Right lobe of liver (tissue), 6 donors: ENCODE results near the gene PDE4B. TPM values are rescaled to one million over a fixed set of nuclear protein-coding genes. Genes with fewer than 3 reads are reported as not detected.

Source experiments
- ATAC-seq, 4 donors: fragments of 200-7000 bp; cut with Tn5 transposase; one replicate each; pipeline ENCODE4 v1.9.1; 2020; ENCODE audit warnings: mild to moderate bottlenecking in 4 of 4, moderate library complexity in 4 of 4
- DNase-seq, 3 donors: peaks; one replicate each; pipeline ENCODE4 v3.0.0-alpha.2; 2020
- H3K27ac ChIP-seq, 3 donors: fragments of 200-600 bp; one replicate each; pipeline ENCODE4 v1.8.0; 2022
- H3K27me3 ChIP-seq, 2 donors: fragments of 200-600 bp; one replicate each; pipeline ENCODE4 v1.8.0; 2022
- H3K36me3 ChIP-seq, 4 donors: fragments of 200-600 bp; sonication (generic) in 1 of 4; one replicate each; pipeline versions ENCODE4 v1.5.1 to v1.8.0; 2017 to 2022; ENCODE audit warnings: control low read depth in 1 of 4
- H3K4me1 ChIP-seq, 4 donors: fragments of 200-600 bp; sonication (generic) in 1 of 4; one replicate each; pipeline versions ENCODE4 v1.5.1 to v1.8.0; 2017 to 2022; ENCODE audit warnings: control low read depth in 1 of 4
- H3K4me3 ChIP-seq, 3 donors: fragments of 200-600 bp; one replicate each; pipeline ENCODE4 v1.8.0; 2022
- H3K9me3 ChIP-seq, 4 donors: fragments of 200-600 bp; sonication (generic) in 1 of 4; one replicate each; pipeline versions ENCODE4 v1.5.1 to v1.8.0; 2017 to 2022; ENCODE audit warnings: control low read depth in 1 of 4
- CTCF ChIP-seq, 4 donors: fragments of 200-600 bp in 3 of 4; fragments of 450-650 bp in 1 of 4; IDR thresholded peaks; one replicate each; pipeline versions ENCODE4 v1.5.1 to v1.8.0; 2016 to 2022; ENCODE audit warnings: antibody characterized with exemption in 4 of 4, mild to moderate bottlenecking in 2 of 4
- POLR2A ChIP-seq: fragments of 450-650 bp; IDR thresholded peaks from one replicate; pipeline ENCODE4 v1.6.1; 2017; ENCODE audit warnings: antibody characterized with exemption, mild to moderate bottlenecking
- WGBS: methylation state at CpG from one replicate; pipeline ENCODE4 v1.1.6; 2018; ENCODE audit warnings: low coverage, low lambda C conversion rate; ENCODE audit not compliant: insufficient coverage; ENCODE audit errors: missing lambda C conversion rate; 5-methylcytosine and 5-hydroxymethylcytosine counted together
- intact Hi-C, 2 donors: fragments of 100-400 bp; cut with DNase I; formaldehyde crosslinking; loops; one replicate each; pipeline versions ENCODE4 v1.11.2 to v1.14.1; 2022
- total RNA-seq, 6 experiments: library from RNA; depleted of rRNA in 2 of 6; stranded (reverse); fragments of >200 nt in 2 of 6; fragmentation: NEBNext Ultra II Directional in 3 of 6; extraction: Animal tissue kit (Norgen Biotek cat#: 25700) in 3 of 6; gene quantifications; one replicate each; pipeline versions ENCODE4 v1.1.0 to v1.2.4, GENCODE V29; 2016 to 2023
- donor health status: DM: no; HTN: yes; CAD: no.
- donor health status: DM: no; HTN: no; CAD: no.
- donor health status: DM: no; HTN: no; CAD: no.
- donor health status: DM: no; HTN: yes; CAD: no.
- donor health status: DM: no; HTN: yes; CAD: no.

PDE4B gene
- total RNA-seq, 6 experiments from 2014 or later, result 1.4 to 6.4 (median 2.4) TPM

DNA sequence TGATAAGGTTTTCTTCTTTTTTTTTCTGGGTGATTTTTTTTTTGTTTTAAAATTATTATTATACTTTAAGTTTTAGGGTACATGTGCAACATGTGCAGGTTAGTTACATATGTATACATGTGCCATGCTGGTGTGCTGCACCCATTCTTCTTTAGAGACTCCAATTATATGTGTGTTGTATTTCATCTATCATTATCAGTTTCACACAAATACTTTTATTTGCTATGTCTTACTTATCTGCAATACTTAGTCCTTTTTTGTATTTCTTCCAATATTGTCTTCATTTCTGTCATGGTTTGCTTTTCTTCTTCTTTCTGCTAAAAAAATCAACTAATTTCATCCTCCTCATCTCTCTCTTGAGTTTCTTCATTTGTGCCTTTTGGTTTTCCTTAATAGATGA lies 3.9 kb upstream of the PDE4B start:
- H3K27ac ChIP-seq, result no peak overlapping the region
- no peak overlapping the region for H3K4me3 ChIP-seq
- ATAC-seq (no peak), DNase-seq (no peak)
- H3K27me3 ChIP-seq, result peaks cover 0 to 4% of the 10 kb centered on the region in 2 donors
- intact Hi-C loops, result no loop called here
- peaks cover 0 to 4% (median 0%) of the 10 kb centered on the region in 4 donors for H3K9me3 ChIP-seq
- TF ChIP-seq CTCF (IDR thresholded peaks at IDR 0.05), result no peak
- no peak for TF ChIP-seq POLR2A
- peaks cover 0 to 5% (median 0%) of the 10 kb centered on the region in 4 donors for H3K4me1 ChIP-seq
- no peaks in the 10 kb centered on the region for H3K36me3 ChIP-seq

- H3K27me3 ChIP-seq, result peaks cover 0 to 4% of the 10 kb centered on the region in 2 donors
- TF ChIP-seq CTCF (IDR thresholded peaks at IDR 0.05), result no peak
- TF ChIP-seq POLR2A, result no peak
- ATAC-seq, result peak; percentile 26 to 66 (median 48)
- H3K36me3 ChIP-seq, result no peaks in the 10 kb centered on the region
- H3K4me3 ChIP-seq, result no peak overlapping the region
- no peak overlapping the region for H3K27ac ChIP-seq
- DNase-seq, result no peak
- peaks cover 0 to 5% (median 0%) of the 10 kb centered on the region in 4 donors for H3K4me1 ChIP-seq
- 16% methylated on average over 4 of the region's 4 CpGs for WGBS
- intact Hi-C loops, result no loop called here
- H3K9me3 ChIP-seq, result peaks cover 0 to 4% (median 0%) of the 10 kb centered on the region in 4 donors
These were observed 1.3 kb upstream of the PDE4B start for GRCh38 chr1:65791396-65791795.

DNA sequence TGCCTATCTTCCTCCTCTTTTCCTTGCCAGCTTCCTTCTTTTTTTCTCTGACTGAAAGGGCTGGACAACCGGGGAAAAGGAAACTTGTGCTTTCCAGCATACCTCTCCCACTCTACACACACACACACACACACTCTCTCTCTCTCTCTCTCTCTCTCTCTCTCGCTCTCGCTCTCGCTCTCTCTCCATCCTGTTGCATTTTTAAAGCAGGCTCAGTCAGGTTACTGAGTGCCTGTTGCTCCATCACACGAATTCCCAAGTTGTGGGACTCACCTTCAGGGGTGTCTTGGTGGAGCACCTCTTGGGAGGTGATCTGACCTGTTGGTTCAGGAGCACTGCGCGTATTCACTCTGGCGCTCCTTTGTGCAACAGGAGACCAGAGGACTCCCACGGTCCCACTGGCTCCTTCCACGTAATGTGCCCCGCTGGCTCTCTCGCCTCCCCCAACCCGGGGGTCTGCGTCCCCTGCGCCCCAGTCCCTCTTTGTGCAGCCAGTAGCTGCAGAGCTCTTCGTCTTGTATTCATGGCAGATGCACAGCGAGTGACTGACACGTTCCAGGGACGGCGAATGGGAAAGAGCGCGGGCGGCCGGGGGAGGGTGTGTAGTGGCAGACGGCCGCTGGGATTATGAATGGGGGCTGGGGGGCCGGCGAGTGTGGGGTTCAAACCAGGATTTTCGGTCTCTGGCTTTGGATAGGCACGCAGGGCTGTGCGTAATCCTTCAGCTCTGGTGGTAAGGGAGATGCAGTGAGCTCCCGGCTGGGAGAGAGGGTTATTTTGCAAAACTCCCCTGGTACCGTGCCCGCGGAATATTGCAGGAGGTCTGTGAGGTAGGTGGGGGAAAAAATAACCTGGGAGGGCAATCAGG lies 660 bp upstream of the PDE4B start:
- peaks cover 0 to 5% (median 0%) of the 10 kb centered on the region in 4 donors for H3K4me1 ChIP-seq
- TF ChIP-seq CTCF (IDR thresholded peaks at IDR 0.05), result no peak
- no peak for TF ChIP-seq POLR2A
- WGBS, result 9% methylated on average over 17 of the region's 35 CpGs
- no peak overlapping the region for H3K4me3 ChIP-seq
- intact Hi-C loops, result no loop called here
- ATAC-seq (peak in 3 of 4 donors; percentile 18 to 31 (median 20)), DNase-seq (peak in 1 of 3 donors; percentile 27)
- H3K27ac ChIP-seq, result no peak overlapping the region
- H3K36me3 ChIP-seq, result no peaks in the 10 kb centered on the region
- peaks cover 0 to 4% of the 10 kb centered on the region in 2 donors for H3K27me3 ChIP-seq
- peaks cover 0 to 4% (median 0%) of the 10 kb centered on the region in 4 donors for H3K9me3 ChIP-seq

- peaks cover 0 to 4% (median 0%) of the 10 kb centered on the region in 4 donors for H3K9me3 ChIP-seq
- intact Hi-C loops, result no loop called here
- no peaks in the 10 kb centered on the region for H3K36me3 ChIP-seq
- H3K27me3 ChIP-seq, result peaks cover 0 to 4% of the 10 kb centered on the region in 2 donors
- DNase-seq (peak in 1 of 3 donors; percentile 18), ATAC-seq (peak in 2 of 4 donors; percentile 8 to 19)
- H3K27ac ChIP-seq, result no peak overlapping the region
- peak overlapping the region in 2 of 3 donors; percentile 16 to 21 for H3K4me3 ChIP-seq
- peaks cover 0 to 5% (median 0%) of the 10 kb centered on the region in 4 donors for H3K4me1 ChIP-seq
- TF ChIP-seq POLR2A (no peak), CTCF (IDR thresholded peaks at IDR 0.05) (no peak)
- 2% methylated on average over 18 of the region's 20 CpGs for whole genome bisulfite sequencing
These were observed 651 bp downstream of the PDE4B start for GRCh38 chr1:65793359-65793732.
